ENCODE measurements around the gene PSMD5.

DNA sequence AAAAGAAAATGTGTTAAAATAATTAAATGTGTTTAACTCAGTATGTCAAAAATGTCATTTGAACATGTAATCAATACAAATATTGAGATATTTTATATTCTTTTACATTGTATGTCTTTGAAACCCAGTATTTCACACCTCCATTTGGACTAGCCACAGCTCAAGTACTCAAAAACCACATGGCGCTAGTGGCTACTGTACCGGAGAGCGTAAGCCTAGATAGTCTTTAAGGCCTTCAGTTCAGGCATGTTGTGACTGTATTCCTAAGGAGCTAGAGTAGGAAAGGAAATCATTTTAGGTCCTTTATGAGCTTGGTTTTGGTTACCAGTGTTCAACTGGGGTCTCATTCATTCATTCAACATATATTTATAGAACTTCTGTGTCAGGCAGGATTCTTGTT is 62.4 kb downstream of the PSMD5 start:
- TF ChIP-seq, protein P1, sequence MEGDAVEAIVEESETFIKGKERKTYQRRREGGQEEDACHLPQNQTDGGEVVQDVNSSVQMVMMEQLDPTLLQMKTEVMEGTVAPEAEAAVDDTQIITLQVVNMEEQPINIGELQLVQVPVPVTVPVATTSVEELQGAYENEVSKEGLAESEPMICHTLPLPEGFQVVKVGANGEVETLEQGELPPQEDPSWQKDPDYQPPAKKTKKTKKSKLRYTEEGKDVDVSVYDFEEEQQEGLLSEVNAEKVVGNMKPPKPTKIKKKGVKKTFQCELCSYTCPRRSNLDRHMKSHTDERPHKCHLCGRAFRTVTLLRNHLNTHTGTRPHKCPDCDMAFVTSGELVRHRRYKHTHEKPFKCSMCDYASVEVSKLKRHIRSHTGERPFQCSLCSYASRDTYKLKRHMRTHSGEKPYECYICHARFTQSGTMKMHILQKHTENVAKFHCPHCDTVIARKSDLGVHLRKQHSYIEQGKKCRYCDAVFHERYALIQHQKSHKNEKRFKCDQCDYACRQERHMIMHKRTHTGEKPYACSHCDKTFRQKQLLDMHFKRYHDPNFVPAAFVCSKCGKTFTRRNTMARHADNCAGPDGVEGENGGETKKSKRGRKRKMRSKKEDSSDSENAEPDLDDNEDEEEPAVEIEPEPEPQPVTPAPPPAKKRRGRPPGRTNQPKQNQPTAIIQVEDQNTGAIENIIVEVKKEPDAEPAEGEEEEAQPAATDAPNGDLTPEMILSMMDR (conservative IDR thresholded peaks at IDR 0.05 in 1 of 2, IDR thresholded peaks at IDR 0.05 in 1 of 2; ENCODE audit: extremely low read depth in 1 of 2, insufficient read depth in 1 of 2, low read depth in 1 of 2, low read length in 2 of 2), result no peak
- TF ChIP-seq EZH2 (IDR thresholded peaks at IDR 0.05; ENCODE audit: borderline replicate concordance, low read length), result no peak

Measured in mammary epithelial cell (primary cell).